ENCODE data around the gene PRAMEF12. TPM values are rescaled to one million over a fixed set of nuclear protein-coding genes. Genes with fewer than 3 reads are reported as not detected.
"Not testable (repeated sequence)": the region's sequence is repeated elsewhere in the genome, so short reads cannot be mapped to it uniquely, and the experiment has no call there.

Gene PRAMEF12
- total RNA-seq (2022) (not detected in 2 replicates), Bru-seq, nascent RNA (not detected), BruChase-seq, experiment 1, labeled RNA remaining after a 2-hour chase (not detected), BruChase-seq, experiment 2, labeled RNA remaining after a 6-hour chase (not detected)
- long read RNA-seq, result 0 reads

- intact Hi-C loops (cut with micrococcal nuclease; ENCODE audit: unreplicated experiment), result no loop called here
- Mint-ChIP-seq H3K27me3 (ENCODE audit: insufficient read depth, unreplicated experiment) (peaks cover 11% of the 10 kb centered on the region), H3K36me3 (ENCODE audit: insufficient read depth, unreplicated experiment) (no peaks in the 10 kb centered on the region), H3K4me3 (ENCODE audit: unreplicated experiment) (no peak within 1 kb of the TSS), H3K27ac (ENCODE audit: unreplicated experiment) (no peak within 1 kb of the TSS), H3K9me3 (ENCODE audit: unreplicated experiment) (no peaks in the 10 kb centered on the region), H3K4me1 (ENCODE audit: low read depth, unreplicated experiment) (no peaks in the 10 kb centered on the region)
- TF ChIP-seq, protein P1, sequence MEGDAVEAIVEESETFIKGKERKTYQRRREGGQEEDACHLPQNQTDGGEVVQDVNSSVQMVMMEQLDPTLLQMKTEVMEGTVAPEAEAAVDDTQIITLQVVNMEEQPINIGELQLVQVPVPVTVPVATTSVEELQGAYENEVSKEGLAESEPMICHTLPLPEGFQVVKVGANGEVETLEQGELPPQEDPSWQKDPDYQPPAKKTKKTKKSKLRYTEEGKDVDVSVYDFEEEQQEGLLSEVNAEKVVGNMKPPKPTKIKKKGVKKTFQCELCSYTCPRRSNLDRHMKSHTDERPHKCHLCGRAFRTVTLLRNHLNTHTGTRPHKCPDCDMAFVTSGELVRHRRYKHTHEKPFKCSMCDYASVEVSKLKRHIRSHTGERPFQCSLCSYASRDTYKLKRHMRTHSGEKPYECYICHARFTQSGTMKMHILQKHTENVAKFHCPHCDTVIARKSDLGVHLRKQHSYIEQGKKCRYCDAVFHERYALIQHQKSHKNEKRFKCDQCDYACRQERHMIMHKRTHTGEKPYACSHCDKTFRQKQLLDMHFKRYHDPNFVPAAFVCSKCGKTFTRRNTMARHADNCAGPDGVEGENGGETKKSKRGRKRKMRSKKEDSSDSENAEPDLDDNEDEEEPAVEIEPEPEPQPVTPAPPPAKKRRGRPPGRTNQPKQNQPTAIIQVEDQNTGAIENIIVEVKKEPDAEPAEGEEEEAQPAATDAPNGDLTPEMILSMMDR (IDR thresholded peaks at IDR 0.05; ENCODE audit: insufficient read depth in 1 of 2, low read depth in 1 of 2, low read length in 1 of 2, severe bottlenecking in 1 of 2, unreplicated experiment in 1 of 2), result no peak
- no peak for DNase-seq
- Histone ChIP-seq H3K4me1 (no peaks in the 10 kb centered on the region), H3K4me3 (ENCODE audit: low read depth, low read length) (no peak within 1 kb of the TSS), H3K36me3 (ENCODE audit: control insufficient read depth, insufficient read depth, low read length) (no peaks in the 10 kb centered on the region), H3K27me3 (replicated peaks; ENCODE audit: control insufficient read depth, insufficient read depth, low read length) (no peaks in the 10 kb centered on the region; the same call in 1 of the 2 replicates), H3K9me3 (no peaks in the 10 kb centered on the region)
- CTCF ChIA-PET, result no interaction called here
- POLR2A ChIA-PET, result no interaction called here
- no TSS peak for BruUV-seq (replicated peaks)
These were observed at the start of gene PRAMEF12 for GRCh38 chr1:12773438-12773837. PRAMEF12 (plus strand) TSS chr1:12773738; CDS start chr1:12774868, 1,130 bp downstream.

- CTCF ChIA-PET, result no interaction called here
- DNase-seq, result no peak
- H3K36me3 ChIP-seq (ENCODE audit: control insufficient read depth, insufficient read depth, low read length), result no peaks in the 10 kb centered on the region
- no peaks in the 10 kb centered on the region for H3K27me3 ChIP-seq (replicated peaks; ENCODE audit: control insufficient read depth, insufficient read depth, low read length)
- Mint-ChIP-seq H3K4me1 (ENCODE audit: low read depth, unreplicated experiment) (no peaks in the 10 kb centered on the region), H3K27me3 (ENCODE audit: insufficient read depth, unreplicated experiment) (peaks cover 4% of the 10 kb centered on the region), H3K36me3 (ENCODE audit: insufficient read depth, unreplicated experiment) (no peaks in the 10 kb centered on the region), H3K9me3 (ENCODE audit: unreplicated experiment) (peaks cover 9% of the 10 kb centered on the region), H3K27ac (ENCODE audit: unreplicated experiment) (no peak overlapping the region), H3K4me3 (ENCODE audit: unreplicated experiment) (no peak overlapping the region)
- no peaks in the 10 kb centered on the region for H3K9me3 ChIP-seq
- no peaks in the 10 kb centered on the region for H3K4me1 ChIP-seq
- TF ChIP-seq, protein P1 (IDR thresholded peaks at IDR 0.05; ENCODE audit: insufficient read depth in 1 of 2, low read depth in 1 of 2, low read length in 1 of 2, severe bottlenecking in 1 of 2, unreplicated experiment in 1 of 2), result no peak
- intact Hi-C loops (cut with micrococcal nuclease; ENCODE audit: unreplicated experiment), result no loop called here
- H3K4me3 ChIP-seq (ENCODE audit: low read depth, low read length), result no peak overlapping the region
- no TSS peak for BruUV-seq (replicated peaks)
- POLR2A ChIA-PET, result no interaction called here
These were observed 45.1 kb upstream of the PRAMEF12 start for GRCh38 chr1:12728391-12728790.

GRCh38 chr1:12730156-12730555, 43.4 kb upstream of the PRAMEF12 start:
- Mint-ChIP-seq H3K27me3 (ENCODE audit: insufficient read depth, unreplicated experiment) (peaks cover 9% of the 10 kb centered on the region), H3K27ac (ENCODE audit: unreplicated experiment) (no peak overlapping the region), H3K4me1 (ENCODE audit: low read depth, unreplicated experiment) (no peaks in the 10 kb centered on the region), H3K4me3 (ENCODE audit: unreplicated experiment) (no peak overlapping the region), H3K9me3 (ENCODE audit: unreplicated experiment) (peaks cover 9% of the 10 kb centered on the region), H3K36me3 (ENCODE audit: insufficient read depth, unreplicated experiment) (no peaks in the 10 kb centered on the region)
- intact Hi-C loops (cut with micrococcal nuclease; ENCODE audit: unreplicated experiment), result no loop called here
- BruUV-seq (replicated peaks), result no TSS peak
- Histone ChIP-seq H3K4me3 (ENCODE audit: low read depth, low read length) (no peak overlapping the region), H3K4me1 (no peaks in the 10 kb centered on the region), H3K36me3 (ENCODE audit: control insufficient read depth, insufficient read depth, low read length) (no peaks in the 10 kb centered on the region), H3K27me3 (replicated peaks; ENCODE audit: control insufficient read depth, insufficient read depth, low read length) (no peaks in the 10 kb centered on the region), H3K9me3 (no peaks in the 10 kb centered on the region)
- TF ChIP-seq, protein P1 (IDR thresholded peaks at IDR 0.05; ENCODE audit: insufficient read depth in 1 of 2, low read depth in 1 of 2, low read length in 1 of 2, severe bottlenecking in 1 of 2, unreplicated experiment in 1 of 2), result no peak
- ChIA-PET CTCF (no interaction called here), POLR2A (no interaction called here)
- DNase-seq, result no peak

DNA sequence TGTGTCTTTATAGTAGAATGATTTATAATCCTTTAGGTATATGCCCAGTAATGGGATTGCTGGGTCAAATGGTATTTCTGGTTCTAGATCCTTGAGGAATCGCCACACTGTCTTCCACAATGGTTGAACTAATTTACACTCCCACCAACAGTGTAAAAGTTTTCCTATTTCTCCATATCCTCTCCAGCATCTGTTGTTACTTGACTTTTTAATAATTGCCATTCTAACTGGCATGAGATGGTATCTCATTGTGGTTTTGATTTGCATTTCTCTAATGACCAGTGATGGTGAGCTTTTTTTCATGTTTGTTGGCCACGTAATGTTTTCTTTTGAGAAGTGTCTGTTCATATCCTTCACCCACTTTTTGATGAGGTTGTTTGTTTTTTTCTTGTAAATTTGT, 42.5 kb upstream of the PRAMEF12 start:
- DNase-seq; H3K36me3 Mint-ChIP-seq (ENCODE audit: insufficient read depth, unreplicated experiment); H3K4me1 Mint-ChIP-seq (ENCODE audit: low read depth, unreplicated experiment); H3K27me3 ChIP-seq (replicated peaks; ENCODE audit: control insufficient read depth, insufficient read depth, low read length); H3K4me3 ChIP-seq (ENCODE audit: low read depth, low read length); H3K27ac Mint-ChIP-seq (ENCODE audit: unreplicated experiment); POLR2A ChIA-PET; intact Hi-C loops (cut with micrococcal nuclease; ENCODE audit: unreplicated experiment); H3K9me3 ChIP-seq; H3K4me3 Mint-ChIP-seq (ENCODE audit: unreplicated experiment); H3K36me3 ChIP-seq (ENCODE audit: control insufficient read depth, insufficient read depth, low read length); H3K9me3 Mint-ChIP-seq (ENCODE audit: unreplicated experiment); BruUV-seq (replicated peaks); H3K27me3 Mint-ChIP-seq (ENCODE audit: insufficient read depth, unreplicated experiment); CTCF ChIA-PET; H3K4me1 ChIP-seq: not testable (repeated sequence)

Data from Caco-2 (cell line).